Measurements from ENCODE around the gene PMPCA.

Gene PMPCA

DNA sequence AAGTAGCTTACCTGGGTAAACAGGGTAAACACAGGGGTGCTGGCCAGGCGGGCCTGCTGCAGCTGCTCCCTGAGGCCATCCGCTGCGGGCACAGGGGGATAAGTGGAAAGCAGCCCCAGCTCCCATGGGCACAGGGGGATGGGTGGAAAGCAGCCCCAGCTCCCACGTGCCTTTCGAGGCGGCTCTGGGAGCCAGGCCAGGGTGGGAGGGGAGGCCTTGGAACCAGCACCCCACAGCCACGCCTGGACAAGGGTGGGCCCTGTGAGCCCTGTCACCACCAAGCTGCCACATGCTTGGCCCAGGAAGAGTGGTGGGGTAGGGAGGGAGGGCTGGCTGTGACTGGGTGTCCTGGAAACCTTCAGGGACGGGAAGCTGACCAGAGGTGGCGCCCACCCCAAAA is 29.1 kb upstream of the PMPCA start:
- Mint-ChIP-seq H3K9me3 (no peaks in the 10 kb centered on the region), H3K27me3 (no peaks in the 10 kb centered on the region), H3K4me3 (no peak overlapping the region), H3K4me1 (peaks cover 26% of the 10 kb centered on the region), H3K27ac (no peak overlapping the region)
- no peak for DNase-seq
- ATAC-seq = no peak

DNA sequence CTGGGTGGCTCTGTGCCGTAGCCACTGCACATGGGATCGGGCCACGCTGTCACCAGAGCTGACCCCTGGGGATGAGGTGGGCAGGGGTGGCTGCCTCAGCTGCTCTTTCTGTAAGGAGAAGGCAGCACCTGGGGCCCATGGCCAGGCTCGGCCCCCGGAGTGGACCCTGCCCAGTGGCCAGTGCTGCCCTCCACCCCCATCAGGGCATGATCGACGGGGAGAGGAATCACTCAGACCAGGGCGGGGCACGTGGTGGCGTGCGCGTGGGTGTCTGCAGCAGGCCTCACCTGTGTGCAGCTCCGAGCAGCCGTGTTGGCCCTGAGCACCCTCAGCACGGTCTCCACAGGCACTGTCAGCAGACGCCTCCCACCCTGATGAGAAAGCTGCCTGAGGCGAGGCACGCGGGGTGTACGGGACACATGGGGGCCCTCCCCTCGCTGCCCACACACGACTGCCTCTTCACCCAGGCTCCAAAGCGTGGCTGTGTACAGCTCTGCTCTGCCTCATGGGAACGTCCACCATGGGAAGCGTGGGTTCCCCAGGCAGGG is 28.4 kb upstream of the PMPCA start:
- no peak for DNase-seq

DNA sequence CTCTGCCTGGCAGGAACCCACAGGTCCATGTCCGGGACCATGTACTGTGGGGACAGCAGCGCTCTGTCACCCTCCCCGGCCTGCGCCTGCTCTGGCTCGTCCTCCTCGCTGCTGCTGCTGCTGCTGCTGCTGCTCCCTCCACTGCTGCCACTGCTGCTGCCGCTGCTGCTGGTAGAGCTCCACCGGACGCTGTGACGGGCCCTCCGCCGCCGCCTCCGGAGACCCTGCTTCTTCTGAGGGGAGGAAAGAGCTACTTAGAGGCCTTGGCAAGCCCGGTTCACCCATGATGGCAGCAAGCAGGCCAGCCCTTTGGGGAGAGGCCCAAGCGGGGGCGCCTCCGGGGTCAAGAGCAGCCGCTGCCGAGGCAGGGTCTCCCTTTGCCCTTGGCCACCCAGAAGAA is 27.0 kb upstream of the PMPCA start:
- Mint-ChIP-seq H3K4me3 (no peak overlapping the region), H3K27ac (no peak overlapping the region), H3K9me3 (no peaks in the 10 kb centered on the region), H3K4me1 (peaks cover 34% of the 10 kb centered on the region), H3K27me3 (no peaks in the 10 kb centered on the region)
- DNase-seq (no peak), ATAC-seq (no peak)

More for the DNA sequence above, 28.4 kb upstream of the PMPCA start:
- no peak for ATAC-seq
- Mint-ChIP-seq H3K4me3 (no peak overlapping the region), H3K27me3 (no peaks in the 10 kb centered on the region), H3K9me3 (no peaks in the 10 kb centered on the region), H3K27ac (peak overlapping the region in 1 of 2 donors; percentile 59), H3K4me1 (peaks cover 28% of the 10 kb centered on the region)

DNA sequence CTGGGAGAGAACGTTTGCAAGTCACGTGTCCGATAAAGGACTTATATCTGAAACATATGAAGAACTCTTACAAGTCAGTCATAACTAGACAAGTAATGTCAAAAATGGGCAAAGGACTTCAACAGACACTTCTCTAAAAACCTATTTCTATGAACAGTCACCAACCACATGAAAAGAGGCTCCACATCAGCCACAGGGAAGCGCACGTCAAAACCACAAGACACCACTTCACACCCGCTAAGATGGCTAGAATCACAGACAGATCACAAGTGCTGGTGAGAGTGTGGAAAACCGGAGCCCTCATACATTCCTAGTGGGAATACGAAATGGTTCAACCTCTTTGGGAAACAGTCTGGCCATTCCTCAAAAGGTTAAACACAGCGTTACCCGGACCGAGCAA is 25.4 kb upstream of the PMPCA start:
- Mint-ChIP-seq H3K27me3 (no peaks in the 10 kb centered on the region), H3K9me3 (no peaks in the 10 kb centered on the region), H3K27ac (peak overlapping the region; percentile 27 to 80), H3K4me3 (peak overlapping the region; percentile 14 to 58), H3K4me1 (peaks cover 34% of the 10 kb centered on the region)
- peak; percentile 51 to 70 for DNase-seq
- peak; percentile 95 for ATAC-seq

DNA sequence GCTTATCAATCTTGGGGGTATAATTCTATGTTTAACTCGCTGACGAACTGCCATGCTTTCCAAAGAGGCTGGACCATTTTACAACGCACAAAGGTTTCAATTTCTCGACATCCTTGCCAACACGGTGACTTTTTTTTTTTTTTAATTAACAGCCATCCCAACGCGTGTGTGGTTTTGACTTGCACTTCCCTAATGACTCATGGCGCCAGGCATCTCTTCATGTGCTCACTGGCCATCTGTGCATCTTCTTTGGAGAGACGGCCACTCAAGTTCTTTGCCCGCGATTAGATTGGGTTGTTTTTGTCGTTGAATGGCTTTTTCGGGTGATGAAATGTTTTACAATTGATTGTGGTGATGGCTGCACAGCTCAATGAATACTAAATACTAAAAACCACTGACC is 24.4 kb upstream of the PMPCA start:
- ATAC-seq (no peak), DNase-seq (no peak)
- Mint-ChIP-seq H3K27ac (peak overlapping the region; percentile 31 to 37), H3K4me3 (peak overlapping the region in 1 of 2 donors; percentile 10), H3K4me1 (peaks cover 34% of the 10 kb centered on the region), H3K27me3 (no peaks in the 10 kb centered on the region), H3K9me3 (no peaks in the 10 kb centered on the region)

DNA sequence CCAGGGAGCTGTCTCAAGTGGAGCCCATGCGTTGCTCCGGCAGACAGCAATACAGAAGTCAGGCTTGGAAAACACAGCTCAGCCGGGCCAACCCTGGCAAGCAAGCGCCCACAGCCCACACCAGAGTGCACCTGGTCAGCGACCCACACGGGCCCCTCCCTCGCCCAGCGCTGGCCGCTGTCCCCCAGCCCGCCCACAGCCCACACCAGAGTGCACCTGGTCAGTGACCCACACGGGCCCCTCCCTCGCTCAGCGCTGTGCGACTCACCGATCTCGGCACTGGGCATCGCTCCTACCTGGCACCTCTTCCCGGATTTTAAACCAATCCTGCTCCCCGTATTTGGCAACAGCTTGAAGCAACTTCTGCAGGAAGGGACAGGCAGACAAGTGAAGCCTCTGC is 23.2 kb upstream of the PMPCA start:
- ATAC-seq (no peak), DNase-seq (no peak)
- no peaks in the 10 kb centered on the region for H3K9me3 Mint-ChIP-seq
- H3K4me3 Mint-ChIP-seq = no peak overlapping the region
- H3K4me1 Mint-ChIP-seq = peaks cover 34% of the 10 kb centered on the region
- no peaks in the 10 kb centered on the region for H3K27me3 Mint-ChIP-seq
- no peak overlapping the region for H3K27ac Mint-ChIP-seq

DNA sequence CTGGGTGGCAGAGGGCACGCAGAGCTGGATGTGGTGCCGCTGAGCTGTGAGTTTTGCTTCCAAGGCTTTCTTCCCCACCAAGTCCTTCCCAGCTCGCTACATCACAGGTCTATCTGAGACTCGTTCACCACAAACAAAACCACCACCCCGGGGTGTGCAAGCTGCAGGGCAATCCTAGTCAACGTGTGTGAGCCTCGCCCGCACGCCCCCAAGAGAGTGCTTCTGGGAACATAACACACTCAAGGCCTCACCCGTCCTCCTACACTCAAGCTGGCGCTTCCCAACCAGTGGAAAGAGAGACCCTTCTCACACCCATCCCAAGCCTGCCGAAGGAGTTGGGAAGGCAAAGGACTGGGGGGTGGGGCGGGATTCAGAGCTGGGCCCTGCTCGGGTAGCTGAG is 21.1 kb upstream of the PMPCA start:
- Mint-ChIP-seq H3K27me3 (no peaks in the 10 kb centered on the region), H3K27ac (no peak overlapping the region), H3K9me3 (no peaks in the 10 kb centered on the region), H3K4me1 (peaks cover 28% of the 10 kb centered on the region), H3K4me3 (no peak overlapping the region)
- ATAC-seq = no peak
- DNase-seq = no peak

DNA sequence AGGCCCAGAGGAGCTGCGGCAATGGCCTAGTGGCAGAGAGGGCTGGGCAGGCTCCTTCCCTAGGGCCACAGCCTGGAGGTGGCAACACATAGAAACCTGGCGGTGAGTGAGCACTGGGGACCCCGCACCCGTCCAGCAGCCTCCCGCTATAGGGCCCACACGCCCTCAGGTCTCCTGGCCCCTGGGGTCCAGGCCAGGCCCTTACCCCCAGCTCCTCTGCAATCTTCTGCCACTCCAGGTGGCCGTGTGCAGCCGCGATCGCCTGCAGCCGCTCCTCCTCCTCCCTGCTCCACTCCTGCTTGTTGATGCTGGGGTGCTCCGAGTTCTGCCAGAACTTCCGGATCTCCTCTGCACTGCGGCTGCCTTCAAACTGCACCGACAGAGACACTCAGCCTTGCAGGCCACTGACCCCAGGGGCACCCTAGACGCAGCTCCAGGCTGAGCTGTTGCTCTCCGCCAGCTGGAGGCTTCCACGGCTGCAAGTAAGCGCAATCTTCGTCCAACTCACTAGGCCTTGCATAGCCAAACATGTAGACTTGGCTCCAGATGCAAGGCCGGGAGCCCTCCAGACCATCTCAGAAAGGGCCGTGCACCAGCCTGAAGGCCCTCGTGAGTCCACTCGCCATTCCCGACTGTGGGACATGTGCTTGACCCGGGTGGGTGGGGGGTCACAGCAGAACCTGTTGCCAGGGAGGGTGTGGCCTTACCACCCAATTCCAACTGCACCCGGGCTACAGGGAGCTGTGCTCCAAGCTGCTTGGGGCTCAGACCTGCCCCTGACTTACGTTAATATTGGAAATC is 18.5 kb upstream of the PMPCA start:
- H3K4me1 Mint-ChIP-seq = peaks cover 9% of the 10 kb centered on the region
- no peak for ATAC-seq
- no peaks in the 10 kb centered on the region for H3K27me3 Mint-ChIP-seq
- H3K9me3 Mint-ChIP-seq = no peaks in the 10 kb centered on the region
- H3K4me3 Mint-ChIP-seq = no peak overlapping the region
- no peak for DNase-seq
- H3K27ac Mint-ChIP-seq = no peak overlapping the region

DNA sequence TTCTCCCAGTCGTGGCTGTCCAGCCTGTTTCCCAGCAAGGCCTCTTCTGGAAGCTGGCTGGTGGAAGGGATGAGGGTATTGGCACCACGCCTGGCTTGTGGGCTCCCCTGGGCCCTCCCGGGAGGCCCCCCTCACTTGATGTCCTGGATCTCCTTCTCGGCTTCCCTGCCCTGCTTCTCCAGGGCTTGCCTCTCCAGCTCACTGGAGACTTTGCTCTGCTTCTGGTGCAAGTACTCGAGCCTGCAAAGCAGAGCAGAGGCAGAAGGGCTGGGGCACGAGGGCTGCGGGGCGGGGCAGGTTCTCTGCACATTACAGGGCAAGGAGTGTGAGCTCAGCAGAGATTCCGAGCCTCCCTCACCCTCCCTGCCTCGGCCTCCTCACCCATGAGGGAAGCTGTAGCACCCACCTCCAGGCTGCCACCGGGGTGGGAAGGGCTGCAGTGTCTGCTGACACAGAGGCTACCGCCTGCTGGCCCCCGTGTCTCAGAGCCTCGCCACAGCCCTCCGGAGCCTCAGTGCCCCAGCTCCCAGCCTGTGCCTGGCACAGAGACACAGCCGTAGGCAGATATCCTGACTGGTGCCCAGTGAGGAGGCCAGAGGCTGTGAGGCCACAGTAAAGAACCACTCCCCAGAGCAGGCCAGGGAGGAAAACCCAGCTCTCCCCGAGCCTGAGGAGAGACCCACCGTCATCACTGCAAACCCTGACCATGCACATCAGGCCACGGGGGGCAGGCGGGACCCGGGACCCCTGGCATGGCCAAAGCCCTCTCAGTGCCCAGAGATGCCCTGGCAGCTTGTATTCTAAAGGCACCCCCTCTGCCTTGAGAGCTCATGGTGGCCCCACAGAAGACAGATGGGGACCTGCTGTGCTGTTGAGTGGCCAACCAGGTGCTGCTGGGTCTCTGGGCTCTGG is 17.7 kb upstream of the PMPCA start:
- H3K9me3 Mint-ChIP-seq = no peaks in the 10 kb centered on the region
- peak overlapping the region in 1 of 2 donors; percentile 27 for H3K27ac Mint-ChIP-seq
- ATAC-seq (no peak), DNase-seq (no peak)
- no peak overlapping the region for H3K4me3 Mint-ChIP-seq
- H3K4me1 Mint-ChIP-seq = peaks cover 7% of the 10 kb centered on the region
- no peaks in the 10 kb centered on the region for H3K27me3 Mint-ChIP-seq

DNA sequence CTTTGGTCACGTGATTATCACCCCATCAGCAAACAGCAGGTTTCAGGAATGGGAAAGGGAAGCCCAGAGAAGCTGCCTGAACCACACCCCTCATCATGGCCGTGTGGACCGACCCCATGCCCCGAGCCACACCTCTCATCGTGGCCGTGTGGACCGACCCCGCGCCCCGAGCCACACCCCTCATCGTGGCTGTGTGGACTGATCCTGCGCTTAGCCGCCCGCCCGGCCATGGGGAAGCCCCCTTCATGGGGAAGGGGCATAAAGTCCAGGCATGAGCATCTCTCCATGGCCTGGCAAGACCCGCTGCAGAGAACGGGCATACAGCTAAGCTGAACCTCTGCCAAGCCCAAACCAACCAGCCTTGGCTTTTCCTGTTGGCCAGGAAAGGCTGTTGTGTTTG is 16.9 kb upstream of the PMPCA start:
- H3K27me3 Mint-ChIP-seq = no peaks in the 10 kb centered on the region
- peaks cover 13% of the 10 kb centered on the region for H3K4me1 Mint-ChIP-seq
- ATAC-seq (no peak), DNase-seq (no peak)
- no peak overlapping the region for H3K4me3 Mint-ChIP-seq
- H3K9me3 Mint-ChIP-seq = no peaks in the 10 kb centered on the region
- H3K27ac Mint-ChIP-seq = peak overlapping the region in 1 of 2 donors; percentile 27

DNA sequence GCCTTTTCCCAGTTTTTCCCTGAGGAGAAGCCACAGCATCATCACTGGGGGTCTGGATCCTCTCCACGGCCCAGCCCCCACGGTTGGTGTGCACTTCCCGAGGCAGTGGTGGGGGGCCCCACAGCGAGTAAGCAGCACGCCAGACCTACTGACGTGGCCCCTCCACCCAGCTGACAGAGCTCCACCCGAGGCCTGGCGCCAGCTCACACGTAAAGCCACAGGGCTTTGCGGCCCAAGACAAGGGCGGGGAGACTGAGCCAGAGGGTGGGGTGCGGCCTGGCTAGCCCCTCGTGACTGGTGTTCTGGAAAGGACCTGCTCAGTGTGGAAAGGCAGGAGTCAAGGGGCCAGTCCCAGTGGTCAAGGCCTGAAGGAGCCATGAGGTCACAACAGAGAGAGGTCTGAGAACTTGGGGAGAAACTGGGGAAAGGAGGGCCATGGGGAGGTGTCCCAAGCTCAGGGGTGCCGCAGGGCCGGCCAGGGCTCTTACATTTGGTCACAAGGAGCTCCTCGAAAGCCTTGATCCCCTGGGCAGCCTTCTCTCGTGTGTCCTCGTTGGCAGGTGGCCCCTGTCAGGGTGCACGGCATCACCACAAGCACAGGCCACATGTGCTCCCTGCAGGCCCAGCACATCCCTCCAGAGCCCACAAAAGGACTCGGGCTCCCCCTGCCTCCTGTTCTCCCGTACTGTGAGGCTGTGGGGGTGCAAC is 16.0 kb upstream of the PMPCA start:
- DNase-seq (no peak), ATAC-seq (no peak)
- Mint-ChIP-seq H3K27me3 (no peaks in the 10 kb centered on the region), H3K4me1 (peaks cover 23% of the 10 kb centered on the region), H3K27ac (peak overlapping the region in 1 of 2 donors; percentile 12), H3K9me3 (no peaks in the 10 kb centered on the region), H3K4me3 (no peak overlapping the region)

DNA sequence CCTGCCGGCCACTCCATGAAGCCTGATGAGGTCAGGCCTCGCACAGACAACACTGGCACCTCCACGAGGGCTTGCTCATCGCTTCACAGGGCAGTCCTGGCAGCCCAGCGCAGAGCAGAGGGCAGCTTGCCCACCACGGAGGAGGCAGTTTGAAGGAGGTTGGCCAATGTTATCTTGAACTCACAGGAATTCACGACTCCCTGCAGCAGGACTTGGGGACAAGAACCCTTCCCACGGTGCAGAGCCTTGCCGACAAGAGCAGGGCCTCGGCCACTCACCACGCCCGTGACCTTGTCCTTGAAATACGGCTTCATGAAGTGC is 15.5 kb upstream of the PMPCA start:
- Mint-ChIP-seq H3K27ac (no peak overlapping the region), H3K4me1 (peaks cover 23% of the 10 kb centered on the region), H3K9me3 (no peaks in the 10 kb centered on the region), H3K27me3 (no peaks in the 10 kb centered on the region), H3K4me3 (no peak overlapping the region)
- no peak for DNase-seq
- no peak for ATAC-seq

DNA sequence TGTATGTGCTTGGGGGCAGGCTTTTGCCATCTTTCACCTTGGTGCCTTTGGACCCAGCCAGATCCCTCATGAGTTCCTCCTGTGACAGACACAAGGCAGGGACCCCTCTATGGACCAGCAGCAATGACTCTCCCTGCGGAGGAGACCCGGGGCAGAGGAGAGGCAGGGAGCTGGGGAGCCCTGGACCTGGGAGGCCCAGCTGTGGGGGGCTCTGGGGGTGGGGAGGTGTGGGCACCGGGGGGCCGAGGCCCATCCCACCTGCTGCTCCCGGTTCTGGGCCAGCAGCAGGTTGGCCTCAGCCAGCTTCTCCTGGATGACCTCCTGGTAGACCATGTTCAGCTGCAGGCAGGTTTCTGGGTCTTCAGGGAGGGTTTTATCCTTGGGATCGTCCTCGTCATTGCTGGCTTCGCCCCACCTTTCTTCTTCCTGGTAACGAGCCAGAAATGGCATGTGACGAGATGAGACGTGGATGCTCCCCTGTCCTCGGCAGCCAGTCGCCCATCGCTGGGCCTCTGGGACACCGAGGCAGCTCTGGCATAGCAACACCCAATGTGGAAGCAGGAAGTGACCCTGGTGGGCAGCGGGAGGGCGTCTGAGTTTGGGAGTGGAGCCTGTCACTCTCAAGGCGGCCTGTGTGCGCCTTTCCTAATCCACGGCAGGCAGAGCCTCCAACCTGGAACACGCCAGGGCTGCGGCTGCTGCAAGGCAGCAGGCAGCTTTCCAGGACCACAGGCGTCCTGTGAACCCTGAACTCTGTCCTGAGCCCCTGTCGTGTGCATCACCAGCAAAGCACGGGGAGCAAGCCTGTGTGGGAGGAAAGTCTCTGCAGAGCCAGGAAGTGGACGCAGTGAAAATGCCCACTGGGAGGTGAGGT is 14.9 kb upstream of the PMPCA start:
- Mint-ChIP-seq H3K27me3 (no peaks in the 10 kb centered on the region), H3K4me1 (peaks cover 26% of the 10 kb centered on the region), H3K9me3 (no peaks in the 10 kb centered on the region), H3K27ac (no peak overlapping the region), H3K4me3 (no peak overlapping the region)
- DNase-seq (no peak), ATAC-seq (no peak)

DNA sequence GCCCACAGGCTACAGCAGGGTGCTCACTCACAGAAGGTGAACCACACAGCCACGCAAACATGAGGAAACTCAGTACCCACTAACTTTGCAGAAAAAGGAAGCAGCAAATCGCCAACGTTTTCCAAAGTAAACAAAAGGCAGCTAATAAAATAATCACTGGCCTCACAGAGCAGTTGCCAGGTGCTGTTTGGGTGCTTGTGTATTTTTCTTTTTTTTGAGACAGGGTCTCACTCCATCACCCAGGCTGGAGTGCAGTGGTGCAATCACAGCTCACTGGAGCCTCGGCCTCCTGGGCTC is 14.3 kb upstream of the PMPCA start:
- DNase-seq (no peak), ATAC-seq (no peak)
- H3K27ac Mint-ChIP-seq = no peak overlapping the region
- no peaks in the 10 kb centered on the region for H3K27me3 Mint-ChIP-seq
- no peaks in the 10 kb centered on the region for H3K9me3 Mint-ChIP-seq
- H3K4me3 Mint-ChIP-seq = no peak overlapping the region
- peaks cover 32% of the 10 kb centered on the region for H3K4me1 Mint-ChIP-seq

DNA sequence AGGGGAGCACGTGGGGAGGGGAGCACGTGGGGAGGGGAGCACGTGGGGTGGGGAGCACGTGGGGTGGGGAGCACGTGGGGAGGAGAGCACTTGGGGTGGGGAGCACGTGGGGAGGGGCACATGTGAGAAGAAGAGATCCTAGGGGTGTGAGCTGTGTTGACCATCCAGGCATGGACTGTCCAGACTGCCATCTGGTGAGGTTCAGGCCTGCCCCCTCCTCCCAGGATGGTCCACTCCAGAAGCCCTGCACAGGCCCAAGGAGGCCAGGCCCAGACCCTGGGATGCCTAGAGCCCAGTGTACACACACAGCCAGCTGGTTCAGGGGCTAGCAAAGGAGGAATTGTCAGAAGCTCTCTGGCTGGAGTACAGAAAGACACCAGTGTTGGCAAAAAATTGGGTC is 12.8 kb upstream of the PMPCA start:
- no peaks in the 10 kb centered on the region for H3K27me3 Mint-ChIP-seq
- H3K9me3 Mint-ChIP-seq = no peaks in the 10 kb centered on the region
- DNase-seq (no peak), ATAC-seq (no peak)
- no peak overlapping the region for H3K27ac Mint-ChIP-seq
- H3K4me3 Mint-ChIP-seq = peak overlapping the region in 1 of 2 donors; percentile 15
- peaks cover 47% of the 10 kb centered on the region for H3K4me1 Mint-ChIP-seq
